Measurements from ENCODE around the gene PLCH1. TPM values are rescaled to one million over a fixed set of nuclear protein-coding genes. Genes with fewer than 3 reads are reported as not detected.

PLCH1 gene
- total and polyA plus RNA-seq, 2 donors (not counting 1 experiment from before 2014, with no cell fraction given), result 0.27 TPM; not detected in 1

- TF ChIP-seq EZH2 (IDR thresholded peaks at IDR 0.05; ENCODE audit: borderline replicate concordance, insufficient read depth, low read depth, low read length, poor library complexity, severe bottlenecking) (no peak), CTCF (IDR thresholded peaks at IDR 0.05) (no peak)
Observed at GRCh38 chr3:155643581-155644165, 101.2 kb downstream of the PLCH1 start.

GRCh38 chr3:155641956-155642355 lies 102.9 kb downstream of the PLCH1 start:
- Mint-ChIP-seq H3K9me3 (ENCODE audit: insufficient read depth) (no peaks in the 10 kb centered on the region), H3K27me3 (no peaks in the 10 kb centered on the region), H3K4me3 (no peak overlapping the region), H3K4me1 (no peaks in the 10 kb centered on the region), H3K27ac (no peak overlapping the region)
- Histone ChIP-seq H3K27ac (ENCODE audit: low read length in 2 of 2) (no peak overlapping the region), H3K4me2 (replicated peaks; ENCODE audit: low read depth, low read length, poor library complexity, severe bottlenecking) (no peak overlapping the region), H3K79me2 (ENCODE audit: control insufficient read depth, insufficient read depth, low read length) (no peaks in the 10 kb centered on the region), H3K27me3 (replicated peaks in 1 of 4; ENCODE audit: control extremely low read depth in 1 of 4, control insufficient read depth in 3 of 4, insufficient read depth in 4 of 4, low read length in 3 of 4) (peaks cover 0 to 2% (median 0%) of the 10 kb centered on the region in 4 experiments), H3K9ac (ENCODE audit: low read length) (no peak overlapping the region), H3K4me1 (ENCODE audit: control insufficient read depth in 2 of 2, insufficient read depth in 2 of 2, low read length in 2 of 2) (no peaks in the 10 kb centered on the region), H3K9me3 (ENCODE audit: control extremely low read depth in 1 of 3, control insufficient read depth in 2 of 3, insufficient read depth in 1 of 3, low read length in 2 of 3) (no peaks in the 10 kb centered on the region), H4K20me1 (ENCODE audit: control insufficient read depth, insufficient read depth, low read length, poor library complexity, severe bottlenecking) (no peaks in the 10 kb centered on the region), H3K36me3 (replicated peaks in 1 of 2; ENCODE audit: control extremely low read depth in 1 of 2, control insufficient read depth in 1 of 2, extremely low read depth in 1 of 2, insufficient read depth in 2 of 2, low read length in 1 of 2) (no peaks in the 10 kb centered on the region), H3K4me3 (ENCODE audit: control extremely low read depth in 1 of 5, extremely low read depth in 1 of 5, insufficient read depth in 1 of 5, low read depth in 2 of 5, low read length in 4 of 5) (no peak overlapping the region), H2AFZ (ENCODE audit: insufficient read depth, low read depth, low read length, poor library complexity, severe bottlenecking) (no peak overlapping the region)
- intact Hi-C loops (cut with micrococcal nuclease), result no loop called here
- TF ChIP-seq CTCF (IDR thresholded peaks at IDR 0.05) (no peak), EZH2 (IDR thresholded peaks at IDR 0.05; ENCODE audit: borderline replicate concordance, insufficient read depth, low read depth, low read length, poor library complexity, severe bottlenecking) (no peak)
- DNase-seq (no peak), ATAC-seq (ENCODE audit: low read depth) (no peak)
- POLR2A ChIA-PET, result no interaction called here
- no CpG with 5 or more reads among the region's 1 CpG for WGBS (ENCODE audit: insufficient coverage)
- CTCF ChIA-PET, result no interaction called here

More at GRCh38 chr3:155643581-155644165, 101.2 kb downstream of the PLCH1 start:
- H2AFZ ChIP-seq (ENCODE audit: insufficient read depth, low read depth, low read length, poor library complexity, severe bottlenecking), result no peak overlapping the region
- H3K4me3 Mint-ChIP-seq, result no peak overlapping the region
- H3K27me3 ChIP-seq (replicated peaks in 1 of 4; ENCODE audit: control extremely low read depth in 1 of 4, control insufficient read depth in 3 of 4, insufficient read depth in 4 of 4, low read length in 3 of 4), result no peaks in the 10 kb centered on the region
- H3K27ac Mint-ChIP-seq, result no peak overlapping the region
- no peaks in the 10 kb centered on the region for H3K36me3 ChIP-seq (replicated peaks in 1 of 2; ENCODE audit: control extremely low read depth in 1 of 2, control insufficient read depth in 1 of 2, extremely low read depth in 1 of 2, insufficient read depth in 2 of 2, low read length in 1 of 2)
- no peaks in the 10 kb centered on the region for H3K4me1 Mint-ChIP-seq
- H3K4me3 ChIP-seq (ENCODE audit: control extremely low read depth in 1 of 5, extremely low read depth in 1 of 5, insufficient read depth in 1 of 5, low read depth in 2 of 5, low read length in 4 of 5), result no peak overlapping the region
- H3K9me3 ChIP-seq (ENCODE audit: control extremely low read depth in 1 of 3, control insufficient read depth in 2 of 3, insufficient read depth in 1 of 3, low read length in 2 of 3), result no peaks in the 10 kb centered on the region
- H4K20me1 ChIP-seq (ENCODE audit: control insufficient read depth, insufficient read depth, low read length, poor library complexity, severe bottlenecking), result no peaks in the 10 kb centered on the region
- DNase-seq, result no peak
- ChIA-PET CTCF (no interaction called here), POLR2A (no interaction called here)
- intact Hi-C loops (cut with micrococcal nuclease), result no loop called here
- H3K27me3 Mint-ChIP-seq, result no peaks in the 10 kb centered on the region
- no peaks in the 10 kb centered on the region for H3K79me2 ChIP-seq (ENCODE audit: control insufficient read depth, insufficient read depth, low read length)
- H3K9ac ChIP-seq (ENCODE audit: low read length), result no peak overlapping the region
- 100% methylated on average over 1 of the region's 4 CpGs for WGBS (ENCODE audit: insufficient coverage)
- no peak overlapping the region for H3K4me2 ChIP-seq (replicated peaks; ENCODE audit: low read depth, low read length, poor library complexity, severe bottlenecking)
- no peaks in the 10 kb centered on the region for H3K9me3 Mint-ChIP-seq (ENCODE audit: insufficient read depth)
- no peak overlapping the region for H3K27ac ChIP-seq (ENCODE audit: low read length in 2 of 2)
- no peak for ATAC-seq (ENCODE audit: low read depth)
- no peaks in the 10 kb centered on the region for H3K4me1 ChIP-seq (ENCODE audit: control insufficient read depth in 2 of 2, insufficient read depth in 2 of 2, low read length in 2 of 2)

All from B cell (primary cell).